Stomach smooth muscle (tissue), 2 donors: Measurements from ENCODE around the gene ZNF396.

Experiments
- H3K27ac ChIP-seq: one replicate; pipeline ENCODE4 v1.7.0; 2013; ENCODE audit warnings: mild to moderate bottlenecking, low read length, inconsistent platforms
- H3K27me3 ChIP-seq, 2 donors: one replicate each; pipeline ENCODE4 v1.7.0; 2013; ENCODE audit warnings: low read length in 2 of 2; ENCODE audit not compliant: insufficient read depth in 2 of 2, control insufficient read depth in 1 of 2
- H3K36me3 ChIP-seq, 2 donors: one replicate each; pipeline ENCODE4 v1.7.0; 2013; ENCODE audit warnings: low read length in 2 of 2; ENCODE audit not compliant: control insufficient read depth in 2 of 2, insufficient read depth in 2 of 2
- H3K4me1 ChIP-seq: one replicate; pipeline ENCODE4 v1.7.0; 2013; ENCODE audit warnings: low read length; ENCODE audit not compliant: control insufficient read depth, insufficient read depth
- H3K4me3 ChIP-seq, 2 donors: one replicate each; pipeline ENCODE4 v1.7.0; 2013; ENCODE audit warnings: low read length in 2 of 2
- H3K9ac ChIP-seq, 2 donors: one replicate each; pipeline ENCODE4 v1.7.0; 2013; ENCODE audit warnings: low read length in 2 of 2, mild to moderate bottlenecking in 1 of 2
- H3K9me3 ChIP-seq, 2 donors: one replicate each; pipeline ENCODE4 v1.7.0; 2013; ENCODE audit warnings: low read length in 2 of 2; ENCODE audit not compliant: control insufficient read depth in 2 of 2
- donor health status: healthy.
- donor health status: Pancreatic carcinoma.

The ZNF396 gene

GRCh38 chr18:35376742-35377695 lies at the start of gene ZNF396:
TSS of gene ZNF396 (minus strand) at chr18:35377337. CDS start at chr18:35374292, 3,045 bp downstream.
- no peaks in the 10 kb centered on the region for H3K36me3 ChIP-seq
- H3K27me3 ChIP-seq: no peaks in the 10 kb centered on the region
- H3K9ac ChIP-seq: peak within 1 kb of the TSS; percentile 70 to 73
- peak within 1 kb of the TSS; percentile 83 to 85 for H3K4me3 ChIP-seq
- no peak within 1 kb of the TSS for H3K27ac ChIP-seq
- H3K4me1 ChIP-seq: peaks cover 6% of the 10 kb centered on the region
- H3K9me3 ChIP-seq: no peaks in the 10 kb centered on the region

- no peaks in the 10 kb centered on the region for H3K9me3 ChIP-seq
- H3K9ac ChIP-seq: no peak overlapping the region
- no peak overlapping the region for H3K27ac ChIP-seq
- no peaks in the 10 kb centered on the region for H3K27me3 ChIP-seq
- no peaks in the 10 kb centered on the region for H3K36me3 ChIP-seq
- no peaks in the 10 kb centered on the region for H3K4me1 ChIP-seq
- no peak overlapping the region for H3K4me3 ChIP-seq
Observed at GRCh38 chr18:35426786-35427185, 49.6 kb upstream of the ZNF396 start.

- H3K4me3 ChIP-seq: no peak overlapping the region
- H3K27me3 ChIP-seq: no peaks in the 10 kb centered on the region
- no peaks in the 10 kb centered on the region for H3K36me3 ChIP-seq
- no peaks in the 10 kb centered on the region for H3K9me3 ChIP-seq
- H3K9ac ChIP-seq: no peak overlapping the region
- no peak overlapping the region for H3K27ac ChIP-seq
- H3K4me1 ChIP-seq: no peaks in the 10 kb centered on the region
Observed at GRCh38 chr18:35424356-35424755, 47.2 kb upstream of the ZNF396 start.

GRCh38 chr18:35422237-35422636 lies 45.1 kb upstream of the ZNF396 start:
- H3K4me1 ChIP-seq: no peaks in the 10 kb centered on the region
- no peak overlapping the region for H3K27ac ChIP-seq
- H3K4me3 ChIP-seq: no peak overlapping the region
- H3K27me3 ChIP-seq: no peaks in the 10 kb centered on the region
- no peak overlapping the region for H3K9ac ChIP-seq
- peaks cover 0 to under 1% of the 10 kb centered on the region in 2 donors for H3K9me3 ChIP-seq
- H3K36me3 ChIP-seq: no peaks in the 10 kb centered on the region

- H3K9ac ChIP-seq: no peak overlapping the region
- no peaks in the 10 kb centered on the region for H3K36me3 ChIP-seq
- H3K27me3 ChIP-seq: no peaks in the 10 kb centered on the region
- H3K4me3 ChIP-seq: no peak overlapping the region
- H3K9me3 ChIP-seq: peaks cover 0 to 3% of the 10 kb centered on the region in 2 donors
- H3K4me1 ChIP-seq: no peaks in the 10 kb centered on the region
- no peak overlapping the region for H3K27ac ChIP-seq
Observed at GRCh38 chr18:35418610-35419009, 41.5 kb upstream of the ZNF396 start.

GRCh38 chr18:35417223-35417622 lies 40.1 kb upstream of the ZNF396 start:
- H3K9me3 ChIP-seq: peaks cover 0 to 3% of the 10 kb centered on the region in 2 donors
- no peaks in the 10 kb centered on the region for H3K36me3 ChIP-seq
- peak overlapping the region in 1 of 2 donors; percentile 7 for H3K4me3 ChIP-seq
- H3K27me3 ChIP-seq: no peaks in the 10 kb centered on the region
- H3K4me1 ChIP-seq: no peaks in the 10 kb centered on the region
- no peak overlapping the region for H3K27ac ChIP-seq
- H3K9ac ChIP-seq: no peak overlapping the region

GRCh38 chr18:35415511-35416073 lies 38.5 kb upstream of the ZNF396 start:
- Histone ChIP-seq H3K27ac (no peak overlapping the region), H3K4me1 (no peaks in the 10 kb centered on the region), H3K9me3 (peaks cover 0 to 3% of the 10 kb centered on the region in 2 donors), H3K27me3 (no peaks in the 10 kb centered on the region), H3K4me3 (no peak overlapping the region), H3K36me3 (no peaks in the 10 kb centered on the region), H3K9ac (no peak overlapping the region)

GRCh38 chr18:35413163-35413511 lies 36.0 kb upstream of the ZNF396 start:
- no peak overlapping the region for H3K9ac ChIP-seq
- peaks cover 0 to 3% of the 10 kb centered on the region in 2 donors for H3K9me3 ChIP-seq
- no peak overlapping the region for H3K27ac ChIP-seq
- H3K36me3 ChIP-seq: no peaks in the 10 kb centered on the region
- H3K27me3 ChIP-seq: no peaks in the 10 kb centered on the region
- peaks cover 4% of the 10 kb centered on the region for H3K4me1 ChIP-seq
- H3K4me3 ChIP-seq: no peak overlapping the region

GRCh38 chr18:35411625-35412351 lies 34.7 kb upstream of the ZNF396 start:
- Histone ChIP-seq H3K4me3 (no peak overlapping the region), H3K27ac (no peak overlapping the region), H3K9me3 (no peaks in the 10 kb centered on the region), H3K27me3 (no peaks in the 10 kb centered on the region), H3K4me1 (peaks cover 6% of the 10 kb centered on the region), H3K36me3 (no peaks in the 10 kb centered on the region), H3K9ac (no peak overlapping the region)

GRCh38 chr18:35410561-35410960 lies 33.4 kb upstream of the ZNF396 start:
- Histone ChIP-seq H3K36me3 (no peaks in the 10 kb centered on the region), H3K27me3 (no peaks in the 10 kb centered on the region), H3K4me3 (no peak overlapping the region), H3K9me3 (no peaks in the 10 kb centered on the region), H3K27ac (no peak overlapping the region), H3K9ac (no peak overlapping the region), H3K4me1 (peaks cover 6% of the 10 kb centered on the region)
